A204.1 (cell line): ENCODE data around the gene HGS.

Source experiments
- FAIRE-seq: peaks from 2 replicates; lab custom pipeline; 2012; peaks lifted over from hg19 to GRCh38; lab: Jason Lieb, UNC

Gene HGS

DNA sequence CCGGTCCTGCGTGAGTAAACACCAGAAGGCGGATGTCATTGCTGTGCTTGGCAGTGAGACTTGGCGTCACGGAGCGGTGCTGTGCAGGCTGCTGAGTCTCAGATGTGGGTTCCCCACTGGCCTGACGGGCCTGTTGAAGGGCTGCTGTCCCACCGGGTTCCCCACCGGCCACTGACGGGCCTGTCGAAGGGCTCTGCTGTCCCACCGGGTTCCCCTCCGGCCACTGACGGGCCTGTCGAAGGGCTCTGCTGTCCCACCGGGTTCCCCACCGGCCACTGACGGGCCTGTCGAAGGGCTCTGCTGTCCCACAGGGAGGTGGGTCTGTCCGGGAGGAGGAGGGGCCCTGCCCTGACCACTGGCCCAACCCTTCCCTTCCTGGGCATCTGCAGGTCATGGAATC, 2.8 kb downstream of the HGS start:
- FAIRE-seq: no peak

GRCh38 chr17:81687770-81688541, 4.1 kb downstream of the HGS start:
- no peak for FAIRE-seq

DNA sequence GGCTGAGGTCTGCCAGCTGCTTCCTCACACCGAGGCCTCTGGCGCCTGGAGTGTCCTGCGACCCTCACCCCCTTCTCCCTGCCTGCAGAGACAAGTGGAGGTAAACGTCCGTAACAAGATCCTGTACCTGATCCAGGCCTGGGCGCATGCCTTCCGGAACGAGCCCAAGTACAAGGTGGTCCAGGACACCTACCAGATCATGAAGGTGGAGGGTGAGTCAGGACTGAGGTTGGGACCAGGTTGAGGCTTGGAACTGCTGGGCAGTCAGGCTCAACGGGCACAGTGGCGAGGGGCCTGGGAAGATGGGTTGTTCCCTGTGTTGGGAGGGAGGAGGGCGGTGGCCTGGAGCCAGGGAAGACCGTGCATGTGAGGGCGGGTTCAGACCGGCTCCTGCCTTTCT, 4.8 kb downstream of the HGS start:
- no peak for FAIRE-seq

- FAIRE-seq: no peak
Measured at GRCh38 chr17:81690066-81690465, 6.3 kb downstream of the HGS start.

DNA sequence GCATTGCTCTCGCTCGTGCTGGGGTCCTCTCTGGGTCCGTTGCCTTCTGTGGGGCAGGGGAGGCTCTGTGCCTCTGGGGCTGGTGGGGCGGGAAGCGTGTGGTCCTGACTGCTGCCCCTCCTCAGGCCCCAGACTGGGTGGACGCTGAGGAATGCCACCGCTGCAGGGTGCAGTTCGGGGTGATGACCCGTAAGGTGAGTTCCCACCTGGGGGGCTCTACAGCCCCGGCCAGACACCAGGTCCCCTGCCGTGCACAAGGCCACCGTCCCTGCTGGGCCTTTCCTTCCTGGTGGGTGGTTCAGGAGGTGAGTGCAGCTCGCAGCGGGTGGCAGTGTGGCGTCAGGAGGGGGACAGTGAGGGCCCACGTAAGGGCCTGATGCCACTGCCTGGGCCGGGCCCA, 6.7 kb downstream of the HGS start:
- no peak for FAIRE-seq

GRCh38 chr17:81691196-81691595, 7.4 kb downstream of the HGS start:
- no peak for FAIRE-seq

DNA sequence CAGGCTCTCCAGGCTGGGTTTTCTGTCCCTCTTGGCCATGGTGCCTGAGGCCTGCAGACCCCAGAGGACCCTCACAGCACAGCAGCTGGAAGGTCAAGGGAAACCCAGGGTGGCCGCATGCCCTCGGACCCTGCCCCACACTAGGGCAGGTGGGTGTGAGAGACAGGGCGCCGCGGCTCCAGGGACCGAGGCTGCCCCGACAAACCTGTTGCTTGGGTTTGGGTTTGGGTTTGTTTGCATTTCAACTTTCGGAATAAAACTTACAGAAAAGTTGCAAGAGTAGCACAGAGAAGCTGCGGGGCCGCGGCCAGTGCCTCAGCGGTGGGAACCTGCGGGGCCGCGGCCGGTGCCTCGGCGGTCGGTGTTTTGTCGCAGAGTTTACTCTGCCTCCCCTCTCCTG, 7.8 kb downstream of the HGS start:
- FAIRE-seq: no peak

DNA sequence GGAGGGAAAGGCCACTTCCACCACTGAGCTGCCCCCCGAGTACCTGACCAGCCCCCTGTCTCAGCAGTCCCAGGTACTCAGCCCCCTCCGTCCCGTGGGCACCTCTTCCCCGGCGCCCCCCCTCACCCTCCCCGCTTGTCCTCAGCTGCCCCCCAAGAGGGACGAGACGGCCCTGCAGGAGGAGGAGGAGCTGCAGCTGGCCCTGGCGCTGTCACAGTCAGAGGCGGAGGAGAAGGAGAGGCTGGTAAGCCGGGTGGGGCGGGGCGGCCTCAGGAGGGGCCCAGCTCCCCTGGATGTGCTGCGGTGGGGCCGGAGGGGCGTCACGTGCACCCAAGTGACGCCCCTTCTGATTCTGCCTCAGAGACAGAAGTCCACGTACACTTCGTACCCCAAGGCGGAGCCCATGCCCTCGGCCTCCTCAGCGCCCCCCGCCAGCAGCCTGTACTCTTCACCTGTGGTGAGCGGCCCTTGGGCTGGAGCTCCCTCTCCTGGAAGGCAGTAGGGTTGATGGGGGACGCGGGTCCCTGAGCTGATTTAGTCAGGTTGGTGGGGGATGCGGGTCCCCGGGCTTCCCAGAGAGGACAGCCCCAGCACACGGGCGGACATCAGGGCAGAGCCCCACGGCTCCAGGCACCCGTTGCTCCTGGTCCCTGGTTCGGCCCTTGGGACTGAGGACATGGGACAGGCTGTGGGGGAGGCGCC, 9.8 kb downstream of the HGS start:
- FAIRE-seq: no peak

- FAIRE-seq: no peak
Measured at GRCh38 chr17:81694810-81695209, 11.0 kb downstream of the HGS start.

GRCh38 chr17:81695211-81695610, 11.4 kb downstream of the HGS start:
- FAIRE-seq: no peak

DNA sequence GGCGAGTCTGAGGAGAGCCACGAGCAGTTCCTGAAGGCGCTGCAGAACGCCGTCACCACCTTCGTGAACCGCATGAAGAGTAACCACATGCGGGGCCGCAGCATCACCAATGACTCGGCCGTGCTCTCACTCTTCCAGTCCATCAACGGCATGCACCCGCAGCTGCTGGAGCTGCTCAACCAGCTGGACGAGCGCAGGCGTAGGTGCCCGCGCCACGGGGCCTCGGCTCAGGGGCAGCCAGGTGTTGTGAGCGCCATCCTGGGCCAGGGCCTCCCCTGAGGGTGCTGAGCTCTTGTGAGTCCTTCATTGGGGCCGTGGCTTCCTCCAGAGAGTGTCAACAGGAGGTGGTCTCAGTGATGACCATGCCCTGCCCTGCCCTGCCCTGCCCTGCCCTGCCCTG, 12.0 kb downstream of the HGS start:
- no peak for FAIRE-seq

GRCh38 chr17:81696218-81696941, 12.6 kb downstream of the HGS start:
- FAIRE-seq: no peak

DNA sequence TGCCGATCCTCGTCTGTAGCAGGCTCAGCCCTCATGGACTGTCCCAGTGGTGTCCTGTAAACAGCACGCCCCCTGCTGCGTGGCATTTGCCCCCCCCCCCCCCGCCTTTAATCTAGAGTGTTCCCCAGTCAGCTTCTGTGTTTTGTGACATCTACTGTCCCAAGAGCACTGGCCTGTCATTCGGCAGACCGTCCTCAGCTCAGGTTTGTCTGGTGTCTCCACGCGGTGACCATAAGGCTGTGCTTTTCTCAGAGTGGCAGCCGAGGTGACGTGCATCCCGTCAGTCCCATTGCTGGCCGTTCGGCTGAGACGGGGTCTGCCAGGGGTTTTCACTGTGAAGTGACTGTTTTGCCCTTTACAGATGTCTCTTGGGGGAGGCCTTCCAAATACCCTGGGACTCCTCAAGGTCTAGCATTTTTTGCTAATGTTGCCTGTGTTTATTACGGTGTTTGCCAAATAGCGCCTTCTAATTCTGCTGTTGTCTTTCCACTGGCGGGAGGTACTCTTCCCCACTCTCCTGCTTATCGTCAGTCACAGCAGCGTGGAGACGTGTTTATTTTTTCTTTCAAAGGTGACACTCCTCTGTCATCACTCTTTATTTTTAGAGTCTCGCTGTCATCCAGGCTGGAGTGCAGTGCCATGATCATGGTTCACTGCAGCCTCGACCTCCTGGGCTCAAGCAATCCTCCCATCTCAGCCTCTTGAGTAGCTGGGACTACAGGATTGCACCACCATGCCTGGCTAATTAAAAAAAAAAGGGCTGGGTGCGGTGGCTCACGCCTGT, 13.6 kb downstream of the HGS start:
- FAIRE-seq: no peak

DNA sequence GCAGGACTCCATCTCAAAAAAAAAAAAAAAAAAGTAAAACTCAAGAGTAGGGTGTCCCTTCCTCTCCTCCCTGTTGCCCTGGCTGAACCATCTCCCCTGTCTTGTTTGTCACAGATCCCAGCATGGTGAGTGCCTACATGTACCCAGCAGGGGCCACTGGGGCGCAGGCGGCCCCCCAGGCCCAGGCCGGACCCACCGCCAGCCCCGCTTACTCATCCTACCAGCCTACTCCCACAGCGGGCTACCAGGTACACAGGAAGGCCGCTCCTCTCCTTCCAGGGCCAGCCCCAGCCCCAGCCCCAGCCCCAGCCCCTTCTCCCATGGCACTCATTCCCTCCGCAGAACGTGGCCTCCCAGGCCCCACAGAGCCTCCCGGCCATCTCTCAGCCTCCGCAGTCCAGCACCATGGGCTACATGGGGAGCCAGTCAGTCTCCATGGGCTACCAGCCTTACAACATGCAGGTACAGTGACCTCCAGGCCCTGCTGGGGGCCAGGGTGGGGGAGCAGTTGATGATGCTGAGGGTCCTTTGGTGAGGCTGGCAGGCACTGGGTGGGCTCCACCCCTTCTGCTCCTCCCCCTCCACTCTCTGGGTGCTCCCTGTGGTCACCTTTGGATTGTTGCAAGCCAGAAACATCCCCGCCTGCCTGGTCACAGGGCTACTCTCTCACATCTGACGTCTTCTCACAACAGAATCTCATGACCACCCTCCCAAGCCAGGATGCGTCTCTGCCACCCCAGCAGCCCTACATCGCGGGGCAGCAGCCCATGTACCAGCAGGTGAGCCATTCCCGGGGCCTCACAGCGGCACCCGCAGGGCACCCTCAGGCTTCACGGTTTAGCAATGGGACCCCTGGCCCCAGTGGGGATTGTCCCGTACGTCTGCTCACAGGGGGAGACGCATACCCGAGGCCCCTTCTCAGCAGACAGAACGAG, 16.8 kb downstream of the HGS start:
- no peak for FAIRE-seq

- FAIRE-seq: no peak
Measured at GRCh38 chr17:81701288-81702071, 17.7 kb downstream of the HGS start.

- FAIRE-seq: no peak
Measured at GRCh38 chr17:81702934-81703746, 19.3 kb downstream of the HGS start, which contains the start of gene MRPL12. TSS of gene MRPL12 (plus strand) at chr17:81703367. CDS start at chr17:81703502, 135 bp downstream.

DNA sequence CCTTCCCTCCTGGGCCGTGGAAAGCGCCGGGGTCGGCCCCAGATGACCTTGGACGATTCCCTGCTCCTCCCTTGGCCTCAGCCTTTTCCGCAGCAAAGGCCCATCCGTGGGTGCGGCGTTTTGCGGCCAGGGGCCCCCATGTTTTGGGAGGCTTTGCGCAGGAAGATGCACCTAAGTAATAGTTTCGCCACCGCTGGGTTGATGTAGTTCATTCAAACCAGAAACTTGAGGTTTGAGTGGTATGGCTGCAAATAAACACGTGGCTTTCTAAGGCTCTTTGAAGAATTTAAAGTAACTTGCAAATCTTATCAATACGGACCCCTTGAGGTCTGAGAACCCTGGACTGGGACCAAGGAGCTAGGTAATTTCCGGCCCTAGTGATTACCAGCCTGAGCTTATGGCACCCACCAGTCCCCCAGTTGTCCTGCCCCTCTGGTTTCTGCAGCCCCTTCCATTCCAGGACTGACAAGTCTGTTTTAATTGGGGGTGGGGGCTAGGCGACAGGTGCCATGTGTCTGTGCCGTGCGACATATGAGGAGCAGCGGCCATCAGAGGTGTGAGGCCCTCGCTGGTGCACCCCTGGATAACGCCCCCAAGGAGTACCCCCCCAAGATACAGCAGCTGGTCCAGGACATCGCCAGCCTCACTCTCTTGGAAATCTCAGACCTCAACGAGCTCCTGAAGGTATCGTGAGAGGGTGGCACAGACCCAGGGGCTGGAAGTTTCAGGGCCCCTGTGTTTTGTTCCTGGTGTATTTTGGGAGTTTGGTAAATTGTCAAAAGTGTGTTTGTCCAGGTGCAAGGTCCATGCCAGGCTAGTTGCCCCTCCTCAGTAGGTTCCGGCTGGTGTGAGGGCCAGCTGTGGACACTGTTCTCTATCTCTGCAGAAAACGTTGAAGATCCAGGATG, 20.2 kb downstream of the HGS start:
- no peak for FAIRE-seq

- FAIRE-seq: no peak
Measured at GRCh38 chr17:81705518-81706231, 21.9 kb downstream of the HGS start.
